ENCODE results near the gene COL15A1.

GRCh38 chr9:98953581-98954243, 10.0 kb downstream of the COL15A1 start:
- no peak for TF ChIP-seq CTCF (IDR thresholded peaks at IDR 0.05; ENCODE audit: control extremely low read depth in 1 of 3, insufficient read depth in 1 of 3, low read depth in 1 of 3, low read length in 3 of 3)
- TF ChIP-seq POLR2A (IDR thresholded peaks at IDR 0.05; ENCODE audit: control extremely low read depth in 1 of 2, low read depth in 2 of 2, low read length in 2 of 2), result no peak
- TF ChIP-seq RAD21 (IDR thresholded peaks at IDR 0.05 in 1 of 2, conservative IDR thresholded peaks at IDR 0.05 in 1 of 2; ENCODE audit: low read depth in 2 of 2, low read length in 2 of 2), result no peak
- no peak for TF ChIP-seq SIN3A (conservative IDR thresholded peaks at IDR 0.05 in 1 of 2, IDR thresholded peaks at IDR 0.05 in 1 of 2; ENCODE audit: low read depth in 1 of 2, low read length in 2 of 2)
- no peak for TF ChIP-seq ATF3 (IDR thresholded peaks at IDR 0.05; ENCODE audit: insufficient read depth, low read depth, low read length)
- no peak for TF ChIP-seq JUND (IDR thresholded peaks at IDR 0.05; ENCODE audit: low read length)
- TF ChIP-seq JUN (IDR thresholded peaks at IDR 0.05; ENCODE audit: low read depth, low read length), result no peak
- TF ChIP-seq HDAC2 (IDR thresholded peaks at IDR 0.05; ENCODE audit: borderline replicate concordance in 1 of 2, low read depth in 2 of 2, low read length in 2 of 2), result no peak
- no peak for TF ChIP-seq TAF7 (optimal IDR thresholded peaks at IDR 0.05; ENCODE audit: borderline replicate concordance, low read depth, low read length)

Data from H1 (cell line).